CD4-positive, alpha-beta memory T cell (primary cell): ENCODE data around the gene ENOX2. TPM values are rescaled to one million over a fixed set of nuclear protein-coding genes. Genes with fewer than 3 reads are reported as not detected.

Experiments used
- CTCF ChIA-PET: fragments of 350-600 bp; sonication (Branson Sonifier 250); formaldehyde crosslinking; loops from one replicate; lab custom pipeline; 2021; ENCODE audit warnings: inconsistent platforms; ENCODE audit not compliant: partially characterized antibody; lab: Charles Lee
- POLR2A ChIA-PET: fragments of 350-600 bp; sonication (Branson Sonifier 250); formaldehyde crosslinking; loops from one replicate; lab custom pipeline; 2021; ENCODE audit not compliant: partially characterized antibody; lab: Charles Lee
- DNase-seq, 5 donors: peaks; one replicate each; pipeline versions ENCODE4 v3.0.0 to v3.0.0-alpha.2; 2020 to 2022; ENCODE audit warnings: mixed read lengths in 1 of 5
- H3K27ac ChIP-seq: one replicate; pipeline ENCODE4 v1.7.0; 2013; ENCODE audit warnings: low read depth, low read length
- H3K27me3 ChIP-seq: 2 replicates; pipeline ENCODE4 v1.7.0; 2013; ENCODE audit warnings: mild to moderate bottlenecking, low read length, moderate library complexity; ENCODE audit not compliant: insufficient read depth
- H3K36me3 ChIP-seq: 2 replicates; pipeline ENCODE4 v1.7.0; 2013; ENCODE audit warnings: mild to moderate bottlenecking, low read length, moderate library complexity; ENCODE audit not compliant: insufficient read depth
- H3K4me1 ChIP-seq: 2 replicates; pipeline ENCODE4 v1.7.0; 2013; ENCODE audit warnings: mild to moderate bottlenecking, low read length, moderate library complexity; ENCODE audit not compliant: insufficient read depth
- H3K4me3 ChIP-seq, 2 donors: one replicate each; pipeline ENCODE4 v1.7.0; 2013; ENCODE audit warnings: low read length in 2 of 2, mild to moderate bottlenecking in 1 of 2
- H3K9me3 ChIP-seq, 2 donors: one replicate each; pipeline ENCODE4 v1.7.0; 2013; ENCODE audit warnings: low read length in 2 of 2, control low read depth in 1 of 2; ENCODE audit not compliant: control insufficient read depth in 1 of 2
- H3K27ac Mint-ChIP-seq, 7 donors: one replicate each; pipeline ENCODE4 v1.8.0; 2020 to 2021; ENCODE audit warnings: mixed read lengths in 7 of 7, mild to moderate bottlenecking in 6 of 7, inconsistent platforms in 3 of 7, moderate library complexity in 3 of 7
- H3K27me3 Mint-ChIP-seq, 2 donors: one replicate each; pipeline ENCODE4 v1.8.0; 2020 to 2021; ENCODE audit warnings: mixed read lengths in 2 of 2
- H3K36me3 Mint-ChIP-seq, 2 donors: one replicate each; pipeline ENCODE4 v1.8.0; 2020 to 2021; ENCODE audit warnings: mixed read lengths in 2 of 2, inconsistent platforms in 1 of 2, mild to moderate bottlenecking in 1 of 2
- H3K4me1 Mint-ChIP-seq, 4 donors: one replicate each; pipeline ENCODE4 v1.8.0; 2020 to 2021; ENCODE audit warnings: mixed read lengths in 4 of 4, mild to moderate bottlenecking in 1 of 4
- H3K4me3 Mint-ChIP-seq, 8 donors: one replicate each; pipeline ENCODE4 v1.8.0; 2020 to 2021; ENCODE audit warnings: mixed read lengths in 8 of 8, mild to moderate bottlenecking in 7 of 8, moderate library complexity in 6 of 8, inconsistent platforms in 3 of 8
- H3K9me3 Mint-ChIP-seq, 8 donors: one replicate each; pipeline ENCODE4 v1.8.0; 2020 to 2021; ENCODE audit warnings: mixed read lengths in 8 of 8, mild to moderate bottlenecking in 5 of 8, inconsistent platforms in 3 of 8, moderate library complexity in 1 of 8
- intact Hi-C: fragments of 100-400 bp; cut with micrococcal nuclease; formaldehyde crosslinking; loops from one replicate; pipeline ENCODE4 v1.15.1; 2023
- polyA plus RNA-seq, 2 donors: library from polyadenylated mRNA; unstranded; fragments of 300-500 nt; fragmentation: Illumina TruSeq; gene quantifications; one replicate each; pipeline ENCODE4 v1.2.3, GENCODE V29; 2021
- total RNA-seq, 2 experiments: library from RNA; stranded (reverse); gene quantifications; one replicate each; pipeline ENCODE4 v1.2.3, GENCODE V29; 2021

Gene ENOX2
- total and polyA plus RNA-seq, 4 experiments from 2014 or later: 13.6 to 19.3 (median 14.9) TPM

DNA sequence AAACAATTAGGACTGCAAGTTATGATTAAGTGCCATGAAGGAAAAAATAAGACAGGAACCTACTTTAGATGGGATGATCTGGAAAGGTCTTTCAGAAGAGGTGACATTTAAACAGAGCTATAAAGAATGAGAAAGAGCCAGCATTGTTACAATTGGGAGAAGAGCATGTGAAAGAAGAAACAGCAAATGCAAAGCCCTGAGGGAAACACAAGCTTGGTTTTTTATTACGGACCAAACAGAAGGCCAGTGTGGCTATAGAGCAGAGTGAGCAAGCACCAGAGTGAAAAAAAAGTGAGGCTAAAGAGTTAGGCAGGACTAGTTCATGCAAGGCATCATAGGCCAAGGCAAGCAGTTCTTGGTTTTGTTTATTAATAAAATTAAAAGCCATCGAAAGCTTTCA, 325.6 kb downstream of the ENOX2 start:
- H3K27me3 ChIP-seq: no peaks in the 10 kb centered on the region
- peaks cover 0 to 3% (median under 1%) of the 10 kb centered on the region in 4 donors for H3K4me1 Mint-ChIP-seq
- peaks cover 0 to 2% of the 10 kb centered on the region in 2 donors for H3K27me3 Mint-ChIP-seq
- intact Hi-C loops: no loop called here
- ChIA-PET CTCF (interaction anchor here (1.1 kb wide), 1 partner anchor 339 kb away, joined by 3 read pairs; no protein-coding TSS in a partner anchor), POLR2A (interaction anchor here (0.6 kb wide), 1 partner anchor 10 kb away, joined by 3 read pairs; no protein-coding TSS in a partner anchor)
- no peaks in the 10 kb centered on the region for H3K9me3 ChIP-seq
- no peaks in the 10 kb centered on the region for H3K36me3 Mint-ChIP-seq
- H3K4me1 ChIP-seq: no peaks in the 10 kb centered on the region
- no peak for DNase-seq
- no peak overlapping the region for H3K27ac ChIP-seq
- H3K27ac Mint-ChIP-seq: no peak overlapping the region
- no peak overlapping the region for H3K4me3 ChIP-seq
- H3K36me3 ChIP-seq: no peaks in the 10 kb centered on the region
- H3K9me3 Mint-ChIP-seq: peaks cover 0 to under 1% (median 0%) of the 10 kb centered on the region in 8 donors
- H3K4me3 Mint-ChIP-seq: no peak overlapping the region

DNA sequence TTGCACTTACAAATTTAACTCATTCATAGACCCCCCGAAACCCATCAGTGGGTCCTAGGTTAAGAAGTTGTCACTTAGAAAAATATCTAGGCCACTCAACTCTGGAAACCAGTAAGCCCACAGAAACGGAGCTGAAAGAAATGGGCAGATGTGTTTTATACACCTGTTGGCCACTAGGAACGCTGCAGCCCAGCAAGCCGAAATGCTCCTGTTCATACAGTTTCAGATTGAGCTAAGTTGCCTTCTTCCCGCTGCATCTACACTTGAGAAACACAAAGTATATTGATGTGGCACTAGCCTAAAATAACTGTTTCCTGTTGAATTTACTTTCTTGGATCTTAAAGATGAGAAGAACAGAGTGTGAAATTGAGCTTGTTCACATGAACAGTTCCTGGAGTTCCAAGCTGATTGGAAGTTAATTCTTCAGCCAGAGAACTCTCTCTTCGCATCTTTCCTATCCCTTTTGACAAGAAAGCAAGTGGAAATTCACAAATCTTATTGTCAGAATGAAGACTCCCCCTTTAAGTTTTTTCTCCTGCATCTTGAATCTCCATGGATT, 327.1 kb downstream of the ENOX2 start:
- POLR2A ChIA-PET: no interaction called here
- DNase-seq: peak in 3 of 5 donors; percentile 0 to 5 (median 1)
- Mint-ChIP-seq H3K4me1 (peaks cover 0 to 3% (median under 1%) of the 10 kb centered on the region in 4 donors), H3K4me3 (no peak overlapping the region), H3K27me3 (peaks cover 0 to 2% of the 10 kb centered on the region in 2 donors), H3K27ac (no peak overlapping the region), H3K9me3 (peaks cover 0 to 3% (median 0%) of the 10 kb centered on the region in 8 donors), H3K36me3 (no peaks in the 10 kb centered on the region)
- Histone ChIP-seq H3K9me3 (no peaks in the 10 kb centered on the region), H3K4me1 (no peaks in the 10 kb centered on the region), H3K27ac (no peak overlapping the region), H3K4me3 (no peak overlapping the region), H3K27me3 (no peaks in the 10 kb centered on the region), H3K36me3 (no peaks in the 10 kb centered on the region)
- CTCF ChIA-PET: interaction anchor here (1.2 to 1.6 kb wide), 4 partner anchors 36 to 341 kb away, joined by 3 to 5 read pairs (median 4); no protein-coding TSS in a partner anchor
- intact Hi-C loops: no loop called here

Other genes starting within 250 kb of the ENOX2 start
- gene ARHGAP36, start 155.1 kb upstream of the ENOX2 start, total RNA-seq: not detected
- not detected for gene ARHGAP36, start 155.1 kb upstream of the ENOX2 start, polyA plus RNA-seq